Hepatocyte (in vitro differentiated cells): ENCODE results near the gene SAP30BP.

Experiments
- EZH2 ChIP-seq: fragments of 200-600 bp; sonication (generic); IDR thresholded peaks from 2 replicates; pipeline ENCODE4 v1.6.1; 2016; ENCODE audit warnings: antibody characterized with exemption, mild to moderate bottlenecking, borderline replicate concordance
- TF ChIP-seq, protein P1 (sequence below): fragments of 200-600 bp; sonication (generic); IDR thresholded peaks from 2 replicates; pipeline ENCODE4 v1.5.1; 2016; ENCODE audit warnings: antibody characterized with exemption, mild to moderate bottlenecking; ENCODE audit not compliant: poor library complexity

DNA sequence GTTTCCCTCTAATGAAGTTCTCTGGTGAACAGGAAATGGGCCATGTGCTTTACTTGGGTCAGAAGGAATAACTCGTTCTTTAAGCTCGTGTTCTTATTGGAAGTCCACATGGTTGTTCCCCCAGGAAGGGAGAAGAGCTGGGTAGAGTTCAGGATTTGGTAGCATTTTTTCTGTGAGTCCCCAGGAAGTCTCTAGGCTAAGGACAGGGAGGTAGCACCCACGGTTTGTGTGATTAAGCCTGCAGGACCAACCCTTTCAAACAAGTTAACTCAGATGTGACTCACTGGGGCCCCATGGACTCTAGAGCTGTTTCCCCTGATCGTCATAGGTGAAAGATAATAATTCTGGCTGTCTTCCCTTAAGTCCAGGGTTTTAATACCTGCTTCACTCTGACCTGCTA is 16.4 kb downstream of the SAP30BP start:
- no peak for TF ChIP-seq EZH2
- TF ChIP-seq, protein P1, sequence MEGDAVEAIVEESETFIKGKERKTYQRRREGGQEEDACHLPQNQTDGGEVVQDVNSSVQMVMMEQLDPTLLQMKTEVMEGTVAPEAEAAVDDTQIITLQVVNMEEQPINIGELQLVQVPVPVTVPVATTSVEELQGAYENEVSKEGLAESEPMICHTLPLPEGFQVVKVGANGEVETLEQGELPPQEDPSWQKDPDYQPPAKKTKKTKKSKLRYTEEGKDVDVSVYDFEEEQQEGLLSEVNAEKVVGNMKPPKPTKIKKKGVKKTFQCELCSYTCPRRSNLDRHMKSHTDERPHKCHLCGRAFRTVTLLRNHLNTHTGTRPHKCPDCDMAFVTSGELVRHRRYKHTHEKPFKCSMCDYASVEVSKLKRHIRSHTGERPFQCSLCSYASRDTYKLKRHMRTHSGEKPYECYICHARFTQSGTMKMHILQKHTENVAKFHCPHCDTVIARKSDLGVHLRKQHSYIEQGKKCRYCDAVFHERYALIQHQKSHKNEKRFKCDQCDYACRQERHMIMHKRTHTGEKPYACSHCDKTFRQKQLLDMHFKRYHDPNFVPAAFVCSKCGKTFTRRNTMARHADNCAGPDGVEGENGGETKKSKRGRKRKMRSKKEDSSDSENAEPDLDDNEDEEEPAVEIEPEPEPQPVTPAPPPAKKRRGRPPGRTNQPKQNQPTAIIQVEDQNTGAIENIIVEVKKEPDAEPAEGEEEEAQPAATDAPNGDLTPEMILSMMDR: no peak
